ENCODE results near the gene FHOD3.

DNA sequence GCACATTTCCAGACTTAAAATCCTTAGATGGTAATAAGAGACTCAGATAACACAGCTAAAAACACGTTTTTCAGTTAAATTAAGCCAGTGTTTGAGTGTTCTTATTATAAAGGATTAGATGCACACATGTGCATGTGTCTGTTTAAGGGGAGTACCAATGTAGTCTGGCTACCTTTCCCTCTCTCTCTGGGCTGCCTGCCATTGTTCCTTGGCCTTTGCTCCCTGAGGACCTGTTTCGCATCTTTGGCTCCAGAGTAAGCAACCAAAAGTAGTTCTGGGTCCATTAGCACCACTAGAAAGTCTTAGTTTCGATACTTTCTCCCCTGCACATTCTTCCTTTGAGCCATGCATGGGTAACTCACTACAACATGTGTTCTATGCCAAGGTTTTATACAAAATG is 303.0 kb downstream of the FHOD3 start:
- TF ChIP-seq, protein P1, sequence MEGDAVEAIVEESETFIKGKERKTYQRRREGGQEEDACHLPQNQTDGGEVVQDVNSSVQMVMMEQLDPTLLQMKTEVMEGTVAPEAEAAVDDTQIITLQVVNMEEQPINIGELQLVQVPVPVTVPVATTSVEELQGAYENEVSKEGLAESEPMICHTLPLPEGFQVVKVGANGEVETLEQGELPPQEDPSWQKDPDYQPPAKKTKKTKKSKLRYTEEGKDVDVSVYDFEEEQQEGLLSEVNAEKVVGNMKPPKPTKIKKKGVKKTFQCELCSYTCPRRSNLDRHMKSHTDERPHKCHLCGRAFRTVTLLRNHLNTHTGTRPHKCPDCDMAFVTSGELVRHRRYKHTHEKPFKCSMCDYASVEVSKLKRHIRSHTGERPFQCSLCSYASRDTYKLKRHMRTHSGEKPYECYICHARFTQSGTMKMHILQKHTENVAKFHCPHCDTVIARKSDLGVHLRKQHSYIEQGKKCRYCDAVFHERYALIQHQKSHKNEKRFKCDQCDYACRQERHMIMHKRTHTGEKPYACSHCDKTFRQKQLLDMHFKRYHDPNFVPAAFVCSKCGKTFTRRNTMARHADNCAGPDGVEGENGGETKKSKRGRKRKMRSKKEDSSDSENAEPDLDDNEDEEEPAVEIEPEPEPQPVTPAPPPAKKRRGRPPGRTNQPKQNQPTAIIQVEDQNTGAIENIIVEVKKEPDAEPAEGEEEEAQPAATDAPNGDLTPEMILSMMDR (IDR thresholded peaks at IDR 0.05), result no peak
- TF ChIP-seq POLR2A (IDR thresholded peaks at IDR 0.05), result no peak
